Gastroesophageal sphincter (tissue), 4 donors: ENCODE results near the gene RPS6KL1. TPM values are rescaled to one million over a fixed set of nuclear protein-coding genes. Genes with fewer than 3 reads are reported as not detected.

Experiments used
- ATAC-seq: fragments of 150-250 bp; one replicate; pipeline ENCODE4 v1.9.1; 2016; ENCODE audit warnings: mild to moderate bottlenecking, moderate library complexity
- H3K27ac ChIP-seq, 4 donors: fragments of 200-600 bp; sonication (generic) in 3 of 4; 1 replicate in 3 of 4; 2 replicates in 1 of 4; pipeline ENCODE4 v1.5.1; 2016 to 2019
- H3K27me3 ChIP-seq: fragments of 200-600 bp; sonication (generic); one replicate; pipeline ENCODE4 v1.5.1; 2019
- H3K36me3 ChIP-seq, 2 donors: fragments of 200-600 bp; sonication (generic); one replicate each; pipeline ENCODE4 v1.5.1; 2019; ENCODE audit warnings: control low read depth in 1 of 2
- H3K4me1 ChIP-seq, 3 donors: fragments of 200-600 bp; sonication (generic); 1 replicate in 2 of 3; 2 replicates in 1 of 3; pipeline ENCODE4 v1.5.1; 2016 to 2019; ENCODE audit warnings: control low read depth in 2 of 3
- H3K4me3 ChIP-seq, 2 donors: fragments of 200-600 bp; sonication (generic); one replicate each; pipeline ENCODE4 v1.5.1; 2019; ENCODE audit warnings: mild to moderate bottlenecking in 1 of 2, moderate library complexity in 1 of 2
- H3K9me3 ChIP-seq, 3 donors: fragments of 200-600 bp; sonication (generic); one replicate each; pipeline ENCODE4 v1.5.1; 2017 to 2019; ENCODE audit warnings: control low read depth in 2 of 3
- EP300 ChIP-seq: sonication (generic); formaldehyde crosslinking; IDR thresholded peaks from one replicate; pipeline ENCODE4 v1.6.1; 2017; ENCODE audit warnings: antibody characterized with exemption, mild to moderate bottlenecking
- POLR2A ChIP-seq, 2 donors: fragments of 450-650 bp; IDR thresholded peaks; one replicate each; pipeline ENCODE4 v1.6.1; 2017; ENCODE audit warnings: antibody characterized with exemption in 2 of 2, mild to moderate bottlenecking in 2 of 2, moderate library complexity in 1 of 2
- POLR2AphosphoS5 ChIP-seq: sonication (generic); formaldehyde crosslinking; IDR thresholded peaks from one replicate; pipeline ENCODE4 v1.6.1; 2017; ENCODE audit warnings: antibody characterized with exemption
- WGBS, 2 donors: methylation state at CpG; one replicate each; pipeline ENCODE4 v1.1.5; 2018; ENCODE audit warnings: low coverage in 1 of 2; 5-methylcytosine and 5-hydroxymethylcytosine counted together
- total RNA-seq, 4 donors: library from RNA; depleted of rRNA; stranded (reverse); fragments of >200 nt; gene quantifications; one replicate each; pipeline ENCODE4 v1.1.0, GENCODE V29; 2016
- TF ChIP-seq, protein P1 (sequence below), 4 experiments: fragments of 200-600 bp in 2 of 4; fragments of 450-650 bp in 2 of 4; sonication (generic) in 1 of 4; IDR thresholded peaks; one replicate each; pipeline ENCODE4 v1.5.1; 2017 to 2019; ENCODE audit warnings: antibody characterized with exemption in 4 of 4, mild to moderate bottlenecking in 2 of 4, moderate library complexity in 2 of 4

The RPS6KL1 gene
- total RNA-seq, 4 donors from 2014 or later = 4.0 to 10.2 (median 8.2) TPM

DNA sequence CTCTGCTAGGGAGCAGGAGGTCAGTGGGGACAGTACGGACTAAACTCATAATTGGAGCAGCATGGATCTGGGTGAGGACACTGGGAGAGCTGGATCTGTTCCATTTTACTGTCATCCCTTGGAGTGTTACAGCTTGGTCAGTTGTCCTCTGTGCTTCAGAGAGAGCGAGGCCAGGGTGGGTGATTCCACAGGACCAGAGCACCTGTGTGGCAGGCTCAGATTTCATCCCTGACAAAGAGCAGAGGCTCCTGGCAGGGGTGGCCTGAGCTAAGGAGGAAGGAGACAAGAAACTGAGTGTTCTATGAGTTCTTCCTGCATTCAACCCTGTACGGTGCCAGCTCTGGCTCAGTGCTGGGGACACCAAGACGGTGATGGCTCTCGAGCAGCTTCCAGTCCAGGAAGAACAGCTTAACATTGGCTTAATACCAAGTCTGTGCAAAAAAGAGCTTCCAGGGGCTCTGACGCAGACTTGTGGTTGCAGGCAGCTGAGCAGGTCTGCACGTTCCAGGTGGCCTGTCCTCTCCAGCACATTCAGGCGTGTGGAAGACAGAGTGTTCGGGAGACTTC is 40.7 kb upstream of the RPS6KL1 start:
- no peak for ATAC-seq
- WGBS, 2 donors = 30 to 71% methylated on average over 4 to 7 of the region's 9 CpGs

DNA sequence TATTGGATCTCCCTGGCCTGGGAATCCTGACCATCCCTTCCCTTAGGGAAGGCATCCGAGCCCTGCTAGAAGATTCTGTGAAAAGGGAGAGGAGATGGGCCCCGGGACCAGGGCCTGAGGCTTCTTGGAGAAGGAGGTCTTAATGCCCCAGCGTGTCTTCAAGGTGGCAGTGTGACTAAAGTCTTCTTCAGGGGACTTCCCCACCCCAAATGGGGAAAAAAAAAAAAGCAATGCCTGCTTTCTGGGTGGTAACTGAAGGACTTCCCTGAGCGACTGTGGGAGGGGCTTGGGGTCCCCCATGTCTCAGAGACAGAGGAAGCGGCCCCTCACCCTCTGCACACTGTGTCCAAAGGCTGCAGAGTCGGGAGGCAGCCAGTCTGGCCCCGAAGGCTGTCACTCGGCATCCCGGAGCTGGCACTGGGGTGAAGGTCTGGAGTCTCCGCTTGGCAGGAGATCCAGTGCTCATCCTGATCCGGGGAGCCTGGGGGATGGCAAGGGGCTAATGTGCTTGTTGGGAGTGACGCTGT is 40.2 kb upstream of the RPS6KL1 start:
- Histone ChIP-seq H3K27me3 (no peaks in the 10 kb centered on the region), H3K4me1 (peaks cover 0 to 21% (median 0%) of the 10 kb centered on the region in 3 donors), H3K36me3 (no peaks in the 10 kb centered on the region), H3K4me3 (no peak overlapping the region), H3K9me3 (no peaks in the 10 kb centered on the region), H3K27ac (no peak overlapping the region)
- ATAC-seq = no peak
- 56% methylated on average over 3 of the region's 12 CpGs; no CpG with 5 or more reads in 1 of the 2 donors for WGBS, 2 donors
- TF ChIP-seq, protein P1, sequence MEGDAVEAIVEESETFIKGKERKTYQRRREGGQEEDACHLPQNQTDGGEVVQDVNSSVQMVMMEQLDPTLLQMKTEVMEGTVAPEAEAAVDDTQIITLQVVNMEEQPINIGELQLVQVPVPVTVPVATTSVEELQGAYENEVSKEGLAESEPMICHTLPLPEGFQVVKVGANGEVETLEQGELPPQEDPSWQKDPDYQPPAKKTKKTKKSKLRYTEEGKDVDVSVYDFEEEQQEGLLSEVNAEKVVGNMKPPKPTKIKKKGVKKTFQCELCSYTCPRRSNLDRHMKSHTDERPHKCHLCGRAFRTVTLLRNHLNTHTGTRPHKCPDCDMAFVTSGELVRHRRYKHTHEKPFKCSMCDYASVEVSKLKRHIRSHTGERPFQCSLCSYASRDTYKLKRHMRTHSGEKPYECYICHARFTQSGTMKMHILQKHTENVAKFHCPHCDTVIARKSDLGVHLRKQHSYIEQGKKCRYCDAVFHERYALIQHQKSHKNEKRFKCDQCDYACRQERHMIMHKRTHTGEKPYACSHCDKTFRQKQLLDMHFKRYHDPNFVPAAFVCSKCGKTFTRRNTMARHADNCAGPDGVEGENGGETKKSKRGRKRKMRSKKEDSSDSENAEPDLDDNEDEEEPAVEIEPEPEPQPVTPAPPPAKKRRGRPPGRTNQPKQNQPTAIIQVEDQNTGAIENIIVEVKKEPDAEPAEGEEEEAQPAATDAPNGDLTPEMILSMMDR (IDR thresholded peaks at IDR 0.05) = no peak
- TF ChIP-seq POLR2A (IDR thresholded peaks at IDR 0.05) (no peak), EP300 (no peak), POLR2AphosphoS5 (no peak)

More for the DNA sequence above, 40.7 kb upstream of the RPS6KL1 start:
- TF ChIP-seq POLR2A (IDR thresholded peaks at IDR 0.05) = no peak
- Histone ChIP-seq H3K27ac (no peak overlapping the region), H3K4me3 (no peak overlapping the region), H3K4me1 (peaks cover 0 to 21% (median 0%) of the 10 kb centered on the region in 3 donors), H3K27me3 (no peaks in the 10 kb centered on the region), H3K36me3 (no peaks in the 10 kb centered on the region), H3K9me3 (no peaks in the 10 kb centered on the region)

DNA sequence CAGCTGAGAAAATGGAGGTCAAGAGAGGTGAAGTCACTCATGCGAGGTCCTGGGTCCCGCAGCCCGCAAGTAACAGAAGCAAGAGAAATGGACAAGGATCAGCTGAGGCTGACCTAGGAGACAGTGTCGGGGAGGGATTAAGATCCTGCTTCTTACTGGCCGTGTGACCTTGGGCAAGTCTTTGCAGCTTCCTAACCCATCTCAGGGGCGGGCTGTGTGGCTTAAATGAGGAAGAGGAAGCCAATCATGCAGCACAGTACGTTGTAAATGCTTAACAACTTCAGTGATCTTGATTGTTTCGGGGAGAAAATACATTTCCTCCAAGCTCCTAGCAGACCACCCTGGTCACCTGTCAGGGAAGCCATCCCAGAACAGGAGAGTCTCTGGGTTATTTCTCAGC is 39.4 kb upstream of the RPS6KL1 start:
- TF ChIP-seq, protein P1 (IDR thresholded peaks at IDR 0.05) = no peak
- ATAC-seq = no peak
- H3K4me3 ChIP-seq = no peak overlapping the region
- peaks cover 0 to 21% (median 0%) of the 10 kb centered on the region in 3 donors for H3K4me1 ChIP-seq
- no peak overlapping the region for H3K27ac ChIP-seq
- 69 to 88% methylated on average over 3 to 7 of the region's 8 CpGs for WGBS, 2 donors
- no peaks in the 10 kb centered on the region for H3K27me3 ChIP-seq
- no peaks in the 10 kb centered on the region for H3K9me3 ChIP-seq
- H3K36me3 ChIP-seq = no peaks in the 10 kb centered on the region

DNA sequence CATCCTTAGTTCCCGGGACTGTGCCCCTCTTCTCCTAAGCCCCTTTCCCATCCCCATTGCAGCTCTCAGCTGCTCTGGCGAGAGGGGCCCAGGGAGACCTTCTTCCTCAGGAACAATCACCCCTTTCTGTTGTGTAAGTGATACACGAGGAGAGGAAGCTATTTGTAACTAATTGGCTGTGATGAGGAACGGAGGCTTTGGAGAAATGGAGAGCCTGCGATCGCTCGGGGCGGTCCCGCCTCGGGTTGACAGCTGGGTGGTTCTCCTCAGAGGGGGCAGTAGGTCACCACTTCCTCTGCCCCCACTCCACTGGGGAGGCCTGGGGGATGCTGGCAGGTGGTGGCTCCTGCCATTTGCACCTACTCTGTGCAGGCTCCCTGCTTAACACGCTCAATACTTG is 39.0 kb upstream of the RPS6KL1 start:
- no peak overlapping the region for H3K4me3 ChIP-seq
- H3K9me3 ChIP-seq = no peaks in the 10 kb centered on the region
- H3K4me1 ChIP-seq = peaks cover 0 to 21% (median 0%) of the 10 kb centered on the region in 3 donors
- H3K27ac ChIP-seq = no peak overlapping the region
- TF ChIP-seq POLR2AphosphoS5 (no peak), POLR2A (IDR thresholded peaks at IDR 0.05) (no peak), EP300 (no peak)
- TF ChIP-seq, protein P1 (IDR thresholded peaks at IDR 0.05) = no peak
- no peaks in the 10 kb centered on the region for H3K27me3 ChIP-seq
- no peaks in the 10 kb centered on the region for H3K36me3 ChIP-seq
- WGBS, 2 donors = 53 to 67% methylated on average over 4 to 7 of the region's 11 CpGs
- ATAC-seq = no peak

DNA sequence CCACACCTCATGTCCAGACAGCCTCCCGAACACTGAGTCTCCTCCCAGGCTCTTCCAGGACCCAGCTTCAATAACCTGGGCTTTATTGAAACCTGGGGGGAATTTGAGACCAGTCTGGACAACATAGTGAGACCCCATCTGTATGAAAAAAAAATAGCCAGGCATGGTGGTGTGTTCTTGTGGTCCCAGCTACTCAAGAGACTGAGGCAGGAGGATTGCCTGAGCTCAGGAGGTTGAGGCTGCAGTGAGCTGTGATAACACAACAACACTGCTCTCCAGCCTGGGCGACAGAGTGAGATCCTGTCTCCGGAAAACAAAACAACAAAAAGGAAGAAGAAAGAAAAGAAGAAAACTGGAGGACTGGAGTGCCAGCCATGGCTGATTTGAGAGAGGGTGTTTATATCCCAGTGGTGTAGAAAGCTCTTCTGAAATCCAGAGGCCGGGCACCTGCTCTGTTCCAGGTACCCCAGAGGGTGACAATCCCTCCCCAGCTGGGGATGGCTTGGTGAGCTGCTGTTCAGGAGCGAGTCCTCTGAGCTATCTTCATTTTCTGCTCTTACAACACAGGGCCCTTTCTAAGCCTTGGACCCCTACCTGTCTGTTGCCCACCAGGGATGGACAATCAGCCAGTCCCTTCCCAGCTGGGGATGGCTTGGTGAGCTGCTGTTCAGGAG is 38.3 kb upstream of the RPS6KL1 start:
- H3K4me3 ChIP-seq = no peak overlapping the region
- H3K36me3 ChIP-seq = no peaks in the 10 kb centered on the region
- peaks cover 0 to 21% (median 0%) of the 10 kb centered on the region in 3 donors for H3K4me1 ChIP-seq
- H3K9me3 ChIP-seq = no peaks in the 10 kb centered on the region
- no peaks in the 10 kb centered on the region for H3K27me3 ChIP-seq
- WGBS, 2 donors = 71 to 72% methylated on average over 3 of the region's 5 CpGs
- TF ChIP-seq, protein P1 (IDR thresholded peaks at IDR 0.05) = no peak
- TF ChIP-seq POLR2A (IDR thresholded peaks at IDR 0.05) = no peak
- TF ChIP-seq POLR2AphosphoS5 = no peak
- no peak for TF ChIP-seq EP300
- no peak overlapping the region for H3K27ac ChIP-seq
- ATAC-seq = no peak
